ENCODE data around the gene EML6. TPM values are rescaled to one million over a fixed set of nuclear protein-coding genes. Genes with fewer than 3 reads are reported as not detected.

The EML6 gene
- total RNA-seq, 1 donor from 2014 or later = 0.39 TPM

GRCh38 chr2:54676656-54677055 is 46.8 kb upstream of the EML6 start:
- Histone ChIP-seq H3K27ac (no peak overlapping the region), H3K9me3 (ENCODE audit: low read depth) (no peaks in the 10 kb centered on the region), H3K4me2 (no peak overlapping the region), H3F3A (ENCODE audit: low read depth) (no peaks in the 10 kb centered on the region), H3K36me3 (no peaks in the 10 kb centered on the region), H3K9ac (no peak overlapping the region), H2AFZ (replicated peaks) (no peak overlapping the region), H3K4me1 (no peaks in the 10 kb centered on the region), H3K27me3 (no peaks in the 10 kb centered on the region), H3K79me2 (ENCODE audit: low read depth) (no peaks in the 10 kb centered on the region), H3K4me3 (no peak overlapping the region), H4K20me1 (ENCODE audit: low read depth) (no peaks in the 10 kb centered on the region)
- Mint-ChIP-seq H3K4me3 (no peak overlapping the region), H3K9me3 (no peaks in the 10 kb centered on the region), H3K27ac (no peak overlapping the region), H3K36me3 (no peaks in the 10 kb centered on the region), H3K27me3 (ENCODE audit: insufficient read depth, low read depth) (no peaks in the 10 kb centered on the region), H3K4me1 (no peaks in the 10 kb centered on the region)
- DNase-seq (ENCODE audit: low spot score) = no peak
- TF ChIP-seq EZH2phosphoT487 (IDR thresholded peaks at IDR 0.05) (no peak), EZH2 (IDR thresholded peaks at IDR 0.05) (no peak)
- TF ChIP-seq, protein P1, sequence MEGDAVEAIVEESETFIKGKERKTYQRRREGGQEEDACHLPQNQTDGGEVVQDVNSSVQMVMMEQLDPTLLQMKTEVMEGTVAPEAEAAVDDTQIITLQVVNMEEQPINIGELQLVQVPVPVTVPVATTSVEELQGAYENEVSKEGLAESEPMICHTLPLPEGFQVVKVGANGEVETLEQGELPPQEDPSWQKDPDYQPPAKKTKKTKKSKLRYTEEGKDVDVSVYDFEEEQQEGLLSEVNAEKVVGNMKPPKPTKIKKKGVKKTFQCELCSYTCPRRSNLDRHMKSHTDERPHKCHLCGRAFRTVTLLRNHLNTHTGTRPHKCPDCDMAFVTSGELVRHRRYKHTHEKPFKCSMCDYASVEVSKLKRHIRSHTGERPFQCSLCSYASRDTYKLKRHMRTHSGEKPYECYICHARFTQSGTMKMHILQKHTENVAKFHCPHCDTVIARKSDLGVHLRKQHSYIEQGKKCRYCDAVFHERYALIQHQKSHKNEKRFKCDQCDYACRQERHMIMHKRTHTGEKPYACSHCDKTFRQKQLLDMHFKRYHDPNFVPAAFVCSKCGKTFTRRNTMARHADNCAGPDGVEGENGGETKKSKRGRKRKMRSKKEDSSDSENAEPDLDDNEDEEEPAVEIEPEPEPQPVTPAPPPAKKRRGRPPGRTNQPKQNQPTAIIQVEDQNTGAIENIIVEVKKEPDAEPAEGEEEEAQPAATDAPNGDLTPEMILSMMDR (IDR thresholded peaks at IDR 0.05) = no peak

- Histone ChIP-seq H3K4me2 (no peak overlapping the region), H3K27me3 (no peaks in the 10 kb centered on the region), H3K4me3 (no peak overlapping the region), H3K9ac (no peak overlapping the region), H3K27ac (no peak overlapping the region), H3K4me1 (no peaks in the 10 kb centered on the region), H3K36me3 (no peaks in the 10 kb centered on the region), H4K20me1 (ENCODE audit: low read depth) (no peaks in the 10 kb centered on the region), H3F3A (ENCODE audit: low read depth) (no peaks in the 10 kb centered on the region), H3K9me3 (ENCODE audit: low read depth) (no peaks in the 10 kb centered on the region), H2AFZ (replicated peaks) (no peak overlapping the region), H3K79me2 (ENCODE audit: low read depth) (no peaks in the 10 kb centered on the region)
- Mint-ChIP-seq H3K9me3 (no peaks in the 10 kb centered on the region), H3K36me3 (no peaks in the 10 kb centered on the region), H3K27ac (no peak overlapping the region), H3K27me3 (ENCODE audit: insufficient read depth, low read depth) (no peaks in the 10 kb centered on the region), H3K4me1 (no peaks in the 10 kb centered on the region), H3K4me3 (no peak overlapping the region)
- DNase-seq (ENCODE audit: low spot score) = no peak
- TF ChIP-seq, protein P1 (IDR thresholded peaks at IDR 0.05) = no peak
- TF ChIP-seq EZH2phosphoT487 (IDR thresholded peaks at IDR 0.05) (no peak), EZH2 (IDR thresholded peaks at IDR 0.05) (no peak)
Measured at GRCh38 chr2:54677476-54678265, 45.8 kb upstream of the EML6 start.

- H3K27me3 Mint-ChIP-seq (ENCODE audit: insufficient read depth, low read depth) = no peaks in the 10 kb centered on the region
- Histone ChIP-seq H3K79me2 (ENCODE audit: low read depth) (no peaks in the 10 kb centered on the region), H3K36me3 (no peaks in the 10 kb centered on the region), H3K9ac (no peak overlapping the region), H3K4me2 (no peak overlapping the region), H3F3A (ENCODE audit: low read depth) (no peaks in the 10 kb centered on the region), H3K4me1 (no peaks in the 10 kb centered on the region), H4K20me1 (ENCODE audit: low read depth) (no peaks in the 10 kb centered on the region), H3K27me3 (no peaks in the 10 kb centered on the region), H3K4me3 (no peak overlapping the region), H3K27ac (no peak overlapping the region), H3K9me3 (ENCODE audit: low read depth) (no peaks in the 10 kb centered on the region), H2AFZ (replicated peaks) (no peak overlapping the region)
- H3K9me3 Mint-ChIP-seq = no peaks in the 10 kb centered on the region
- no peak overlapping the region for H3K27ac Mint-ChIP-seq
- H3K4me1 Mint-ChIP-seq = no peaks in the 10 kb centered on the region
- H3K36me3 Mint-ChIP-seq = no peaks in the 10 kb centered on the region
- DNase-seq (ENCODE audit: low spot score) = no peak
- no peak overlapping the region for H3K4me3 Mint-ChIP-seq
- TF ChIP-seq, protein P1 (IDR thresholded peaks at IDR 0.05) = no peak
Measured at GRCh38 chr2:54678719-54679118, 44.7 kb upstream of the EML6 start.
